Lower leg skin (tissue), 3 donors: ENCODE measurements around the gene BAHCC1.

Experiments
- CTCF ChIP-seq, 3 donors: fragments of 450-650 bp; IDR thresholded peaks; one replicate each; pipeline ENCODE4 v1.5.1; 2016; ENCODE audit warnings: antibody characterized with exemption in 3 of 3, mild to moderate bottlenecking in 3 of 3, moderate library complexity in 2 of 3
- POLR2A ChIP-seq, 2 donors: fragments of 450-650 bp; IDR thresholded peaks; one replicate each; pipeline ENCODE4 v1.6.1; 2016 to 2017; ENCODE audit warnings: antibody characterized with exemption in 2 of 2, mild to moderate bottlenecking in 1 of 2, moderate library complexity in 1 of 2

- TF ChIP-seq CTCF (IDR thresholded peaks at IDR 0.05) (no peak), POLR2A (IDR thresholded peaks at IDR 0.05) (no peak)
These were observed 40.3 kb upstream of the BAHCC1 start for GRCh38 chr17:81354954-81355347.
